ENCODE results near the gene HCFC1.

The HCFC1 gene

DNA sequence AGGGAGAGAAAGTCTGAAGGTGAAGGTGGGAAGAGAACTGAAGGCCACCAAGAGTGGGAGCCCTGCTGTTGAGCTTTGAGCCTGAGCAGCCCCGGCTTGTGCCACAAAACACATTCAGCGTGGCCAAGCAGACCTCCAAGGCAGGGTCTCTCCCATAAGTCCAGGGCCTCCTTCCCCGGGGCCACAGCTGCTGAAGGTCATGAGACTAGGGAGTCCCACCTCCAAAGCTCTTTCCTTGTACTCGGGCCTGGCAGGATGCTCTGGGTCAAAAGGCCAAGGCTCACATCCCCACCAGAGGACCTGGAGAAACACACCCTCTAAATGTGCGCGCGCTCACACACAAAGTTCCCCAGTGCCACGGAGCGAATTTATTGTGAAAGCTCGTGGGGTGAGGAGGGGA, 42.0 kb downstream of the HCFC1 start:
- in situ Hi-C loops (cut with HindIII; ENCODE audit: low sequenced_read_pairs) = no loop called here
- no peak for DNase-seq (ENCODE audit: low read depth, low spot score)
- H3K4me3 ChIP-seq (ENCODE audit: low read depth, low read length) = no peak overlapping the region
- TF ChIP-seq CTCF (IDR thresholded peaks at IDR 0.05; ENCODE audit: low read depth, low read length) = no peak

- DNase-seq (ENCODE audit: low read depth, low spot score) = no peak
- TF ChIP-seq CTCF (IDR thresholded peaks at IDR 0.05; ENCODE audit: low read depth, low read length) = no peak
- peak overlapping the region; percentile 21 for H3K4me3 ChIP-seq (ENCODE audit: low read depth, low read length)
- in situ Hi-C loops (cut with HindIII; ENCODE audit: low sequenced_read_pairs) = no loop called here
These were observed 42.8 kb downstream of the HCFC1 start for GRCh38 chrX:153928846-153929245.

- in situ Hi-C loops (cut with HindIII; ENCODE audit: low sequenced_read_pairs) = no loop called here
- TF ChIP-seq CTCF (IDR thresholded peaks at IDR 0.05; ENCODE audit: low read depth, low read length) = peak; percentile 16
- DNase-seq (ENCODE audit: low read depth, low spot score) = peak; percentile 99
- peak overlapping the region; percentile 57 for H3K4me3 ChIP-seq (ENCODE audit: low read depth, low read length)
These were observed 43.5 kb downstream of the HCFC1 start for GRCh38 chrX:153927922-153928760.

- no peak for TF ChIP-seq CTCF (IDR thresholded peaks at IDR 0.05; ENCODE audit: low read depth, low read length)
- H3K4me3 ChIP-seq (ENCODE audit: low read depth, low read length) = peak overlapping the region; percentile 57
- no peak for DNase-seq (ENCODE audit: low read depth, low spot score)
- in situ Hi-C loops (cut with HindIII; ENCODE audit: low sequenced_read_pairs) = no loop called here
These were observed 44.0 kb downstream of the HCFC1 start for GRCh38 chrX:153927672-153927921.

DNA sequence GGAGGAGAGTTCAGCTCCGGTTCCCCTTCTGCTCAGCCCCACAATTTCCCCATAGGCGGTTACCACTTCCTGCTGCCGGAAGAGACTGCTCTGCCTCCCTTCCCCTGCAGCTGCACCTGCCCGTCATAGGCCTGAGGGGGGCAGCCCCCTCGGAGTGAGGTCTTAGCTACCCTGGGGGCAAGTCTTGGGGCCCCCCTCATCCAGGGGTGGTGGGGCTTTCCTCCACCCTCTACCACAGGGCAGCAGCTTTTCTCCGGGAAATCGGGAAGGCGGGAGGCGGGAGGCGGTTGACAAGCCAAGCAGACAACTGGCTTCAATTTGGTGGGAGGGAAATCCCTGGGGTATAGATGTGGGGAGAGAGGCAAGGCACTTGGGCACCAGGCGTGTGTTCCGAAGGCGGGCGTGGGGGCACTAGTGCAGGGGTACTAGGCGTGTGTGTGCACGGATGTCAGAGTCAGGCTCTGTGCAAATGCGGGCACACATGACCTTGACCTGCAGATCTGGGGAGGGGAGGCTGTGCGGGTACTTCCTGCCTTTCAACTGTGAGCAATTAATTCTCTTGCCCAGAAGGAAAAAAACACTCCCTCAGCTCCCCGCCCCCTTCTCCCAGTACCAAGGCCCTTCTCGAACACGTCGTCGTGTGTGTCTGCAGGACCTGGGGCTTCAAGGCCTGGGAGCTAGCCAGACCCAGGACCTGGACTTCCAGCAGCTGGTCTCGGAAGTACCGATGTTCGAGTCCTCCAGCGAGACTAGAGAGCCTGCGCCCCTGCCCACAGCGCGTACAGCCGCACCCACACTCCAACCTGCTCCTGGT, 44.6 kb downstream of the HCFC1 start:
- DNase-seq (ENCODE audit: low read depth, low spot score) = no peak

DNA sequence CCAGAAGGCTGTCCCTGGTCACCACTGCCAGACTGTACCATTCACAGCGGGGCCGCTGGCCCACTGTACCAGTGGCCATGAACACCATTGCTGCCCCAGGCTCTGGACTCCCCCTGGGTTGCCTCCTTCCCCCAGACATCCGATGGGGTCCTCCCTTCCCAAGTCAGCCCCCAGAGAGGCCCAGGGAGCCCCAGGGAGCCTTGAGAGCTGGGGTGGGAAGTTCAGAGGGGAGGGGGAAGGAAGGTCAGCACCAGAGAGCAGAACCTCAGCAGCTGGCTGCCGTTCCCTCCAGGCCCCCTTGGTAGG, 45.1 kb downstream of the HCFC1 start:
- TF ChIP-seq CTCF (IDR thresholded peaks at IDR 0.05; ENCODE audit: low read depth, low read length) = no peak
- no peak for DNase-seq (ENCODE audit: low read depth, low spot score)
- in situ Hi-C loops (cut with HindIII; ENCODE audit: low sequenced_read_pairs) = no loop called here
- no peak overlapping the region for H3K4me3 ChIP-seq (ENCODE audit: low read depth, low read length)

More for the DNA sequence above, 44.6 kb downstream of the HCFC1 start:
- TF ChIP-seq CTCF (IDR thresholded peaks at IDR 0.05; ENCODE audit: low read depth, low read length) = no peak
- in situ Hi-C loops (cut with HindIII; ENCODE audit: low sequenced_read_pairs) = no loop called here
- H3K4me3 ChIP-seq (ENCODE audit: low read depth, low read length) = peak overlapping the region; percentile 57

Measured in astrocyte of the spinal cord (primary cell).